HEK293T (cell line): ENCODE results near the gene ATP6AP2.

Experiments used
- BHLHE40 ChIP-seq: fragments of 450-650 bp; IDR thresholded peaks from 2 replicates; pipeline ENCODE4 v1.6.1; 2016; ENCODE audit warnings: mild to moderate bottlenecking, moderate library complexity, borderline replicate concordance
- CTBP1 ChIP-seq: fragments of 450-650 bp; IDR thresholded peaks from 2 replicates; pipeline ENCODE4 v1.6.1; 2016; ENCODE audit warnings: borderline replicate concordance
- ELF4 ChIP-seq: fragments of 450-650 bp; IDR thresholded peaks from 2 replicates; pipeline ENCODE4 v1.6.1; 2017; ENCODE audit warnings: antibody characterized with exemption
- FOXA1 ChIP-seq: fragments of 450-650 bp; IDR thresholded peaks from 2 replicates; pipeline ENCODE4 v1.6.1; 2016; ENCODE audit warnings: mild to moderate bottlenecking
- HDGF ChIP-seq: fragments of 450-650 bp; IDR thresholded peaks from 2 replicates; pipeline ENCODE4 v1.6.1; 2017; ENCODE audit warnings: antibody characterized with exemption, borderline replicate concordance
- SP1 ChIP-seq: fragments of 450-650 bp; IDR thresholded peaks from 2 replicates; pipeline ENCODE4 v1.6.1; 2017
- TARDBP ChIP-seq: fragments of 450-650 bp; IDR thresholded peaks from 2 replicates; pipeline ENCODE4 v1.6.1; 2016
- TF ChIP-seq, protein P1 (sequence below): fragments of 450-650 bp; IDR thresholded peaks from 2 replicates; pipeline ENCODE4 v1.6.1; 2016

DNA sequence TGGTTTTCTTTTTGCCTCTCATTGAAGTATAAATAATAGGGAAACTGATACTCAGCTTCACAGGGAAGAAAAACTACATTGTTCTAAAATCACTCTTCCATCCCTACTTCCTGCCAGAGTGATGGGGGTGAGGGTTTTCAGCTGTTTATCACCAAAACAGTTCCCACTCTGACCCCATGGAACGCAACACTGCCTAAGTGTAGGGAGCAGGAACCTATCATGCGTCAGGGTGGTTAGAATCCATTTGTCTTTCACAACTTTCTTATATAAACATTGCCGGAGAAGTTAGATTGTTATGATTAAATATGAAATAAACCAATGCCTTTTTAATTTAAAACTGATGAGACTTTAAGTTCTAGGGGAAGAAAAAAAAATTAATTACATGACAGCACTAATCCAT is 26.6 kb downstream of the ATP6AP2 start:
- no peak for TF ChIP-seq SP1
- TF ChIP-seq ELF4 = no peak
- TF ChIP-seq HDGF = no peak
- no peak for TF ChIP-seq BHLHE40
- TF ChIP-seq TARDBP = no peak
- no peak for TF ChIP-seq FOXA1
- TF ChIP-seq CTBP1 = no peak
- TF ChIP-seq, protein P1, sequence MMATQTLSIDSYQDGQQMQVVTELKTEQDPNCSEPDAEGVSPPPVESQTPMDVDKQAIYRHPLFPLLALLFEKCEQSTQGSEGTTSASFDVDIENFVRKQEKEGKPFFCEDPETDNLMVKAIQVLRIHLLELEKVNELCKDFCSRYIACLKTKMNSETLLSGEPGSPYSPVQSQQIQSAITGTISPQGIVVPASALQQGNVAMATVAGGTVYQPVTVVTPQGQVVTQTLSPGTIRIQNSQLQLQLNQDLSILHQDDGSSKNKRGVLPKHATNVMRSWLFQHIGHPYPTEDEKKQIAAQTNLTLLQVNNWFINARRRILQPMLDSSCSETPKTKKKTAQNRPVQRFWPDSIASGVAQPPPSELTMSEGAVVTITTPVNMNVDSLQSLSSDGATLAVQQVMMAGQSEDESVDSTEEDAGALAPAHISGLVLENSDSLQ = no peak
